CD4-positive, alpha-beta T cell (primary cell): Measurements from ENCODE around the gene ZNF536. TPM values are rescaled to one million over a fixed set of nuclear protein-coding genes. Genes with fewer than 3 reads are reported as not detected.

ENCODE experiments used
- ATAC-seq: fragments of 200-7000 bp; cut with Tn5 transposase; one replicate; pipeline ENCODE4 v1.10.0; 2022; ENCODE audit warnings: mild to moderate bottlenecking; ENCODE audit not compliant: poor library complexity
- CTCF ChIA-PET: fragments of 350-600 bp; sonication (Branson Sonifier 250); formaldehyde crosslinking; loops from one replicate; lab custom pipeline; 2021; ENCODE audit warnings: antibody characterized with exemption, inconsistent platforms; lab: Charles Lee
- POLR2A ChIA-PET: fragments of 350-600 bp; sonication (Branson Sonifier 250); formaldehyde crosslinking; loops from one replicate; lab custom pipeline; 2021; ENCODE audit warnings: antibody characterized with exemption, inconsistent platforms; lab: Charles Lee
- DNase-seq, 14 experiments: peaks; one replicate each; pipeline ENCODE4 v3.0.0-alpha.2; 2013 to 2020; ENCODE audit warnings: mixed read lengths in 2 of 14
- H3K27ac ChIP-seq, 2 donors: one replicate each; pipeline versions ENCODE4 v1.5.1 to v1.7.0; 2013; ENCODE audit warnings: low read length in 2 of 2, low read depth in 1 of 2, mild to moderate bottlenecking in 1 of 2
- H3K27me3 ChIP-seq, 2 experiments: 1 replicate in 1 of 2; 2 replicates in 1 of 2; pipeline versions ENCODE4 v1.6.1 to v1.7.0; 2013; ENCODE audit warnings: low read length in 2 of 2, control low read depth in 1 of 2, mild to moderate bottlenecking in 1 of 2, moderate library complexity in 1 of 2; ENCODE audit not compliant: insufficient read depth in 2 of 2, control insufficient read depth in 1 of 2
- H3K36me3 ChIP-seq: one replicate; pipeline ENCODE4 v1.6.1; 2013; ENCODE audit warnings: low read length, control low read depth; ENCODE audit not compliant: insufficient read depth
- H3K4me1 ChIP-seq: one replicate; pipeline ENCODE4 v1.6.1; 2013; ENCODE audit warnings: low read length, control low read depth; ENCODE audit not compliant: insufficient read depth
- H3K4me3 ChIP-seq: one replicate; pipeline ENCODE4 v1.5.1; 2013; ENCODE audit warnings: mild to moderate bottlenecking, low read length, moderate library complexity
- H3K9me3 ChIP-seq, 2 experiments: 1 replicate in 1 of 2; 2 replicates in 1 of 2; pipeline versions ENCODE4 v1.6.1 to v1.7.0; 2013; ENCODE audit warnings: low read length in 2 of 2, mild to moderate bottlenecking in 2 of 2, control low read depth in 1 of 2, moderate library complexity in 1 of 2; ENCODE audit not compliant: control insufficient read depth in 1 of 2, insufficient read depth in 1 of 2
- H3K27ac Mint-ChIP-seq: one replicate; pipeline ENCODE4 v1.8.0; 2020; ENCODE audit warnings: mixed read lengths
- H3K27me3 Mint-ChIP-seq: one replicate; pipeline ENCODE4 v1.8.0; 2021; ENCODE audit warnings: mixed read lengths
- H3K36me3 Mint-ChIP-seq: one replicate; pipeline ENCODE4 v1.8.0; 2021; ENCODE audit warnings: low read depth, mixed read lengths
- H3K4me1 Mint-ChIP-seq: one replicate; pipeline ENCODE4 v1.8.0; 2021; ENCODE audit warnings: low read depth, mixed read lengths
- H3K4me3 Mint-ChIP-seq: one replicate; pipeline ENCODE4 v1.8.0; 2020; ENCODE audit warnings: mild to moderate bottlenecking, mixed read lengths
- H3K9me3 Mint-ChIP-seq: one replicate; pipeline ENCODE4 v1.8.0; 2020; ENCODE audit warnings: mixed read lengths
- CTCF ChIP-seq: fragments of 200-600 bp; IDR thresholded peaks from one replicate; pipeline ENCODE4 v1.8.0; 2022; ENCODE audit warnings: antibody characterized with exemption, mild to moderate bottlenecking
- intact Hi-C, 2 experiments: fragments of 100-400 bp; cut with DNase I in 1 of 2; cut with micrococcal nuclease in 1 of 2; formaldehyde crosslinking; loops; one replicate each; pipeline versions ENCODE4 v1.15.1 to v1.9.0; 2023 to 2025; cut with DNase I, micrococcal nuclease
- total RNA-seq, 174 experiments: library from RNA in 2 of 174; stranded (reverse) in 2 of 174; gene quantifications; one replicate each; pipeline ENCODE4 v1.2.3 and lab custom pipeline; 2021 to 2026

The ZNF536 gene
- total RNA-seq, 2 experiments from 2014 or later: not detected

- POLR2A ChIA-PET: no interaction called here
- Mint-ChIP-seq H3K27me3 (peaks cover 5% of the 10 kb centered on the region), H3K9me3 (no peaks in the 10 kb centered on the region), H3K4me1 (no peaks in the 10 kb centered on the region), H3K4me3 (no peak overlapping the region), H3K36me3 (no peaks in the 10 kb centered on the region), H3K27ac (no peak overlapping the region)
- H3K27me3 ChIP-seq: no peaks in the 10 kb centered on the region
- no peaks in the 10 kb centered on the region for H3K36me3 ChIP-seq
- CTCF ChIA-PET: no interaction called here
- intact Hi-C loops: no loop called here
- peaks cover 0 to 13% of the 10 kb centered on the region in 2 experiments for H3K9me3 ChIP-seq
- H3K27ac ChIP-seq: no peak overlapping the region
- TF ChIP-seq CTCF: no peak
- ATAC-seq: no peak
- DNase-seq: no peak
- no peak overlapping the region for H3K4me3 ChIP-seq
- no peaks in the 10 kb centered on the region for H3K4me1 ChIP-seq
Observed at GRCh38 chr19:30332445-30333234, 39.5 kb upstream of the ZNF536 start.

- Mint-ChIP-seq H3K36me3 (no peaks in the 10 kb centered on the region), H3K9me3 (no peaks in the 10 kb centered on the region), H3K4me3 (no peak overlapping the region), H3K27ac (no peak overlapping the region), H3K27me3 (peaks cover 5% of the 10 kb centered on the region), H3K4me1 (no peaks in the 10 kb centered on the region)
- TF ChIP-seq CTCF: no peak
- no peak for DNase-seq
- ChIA-PET POLR2A (no interaction called here), CTCF (no interaction called here)
- Histone ChIP-seq H3K9me3 (peaks cover 0 to 13% of the 10 kb centered on the region in 2 experiments), H3K4me1 (no peaks in the 10 kb centered on the region), H3K27me3 (no peaks in the 10 kb centered on the region), H3K27ac (no peak overlapping the region), H3K36me3 (no peaks in the 10 kb centered on the region), H3K4me3 (no peak overlapping the region)
- intact Hi-C loops: no loop called here
- ATAC-seq: no peak
Observed at GRCh38 chr19:30333291-30334065, 38.7 kb upstream of the ZNF536 start.

- Histone ChIP-seq H3K4me3 (no peak overlapping the region), H3K36me3 (no peaks in the 10 kb centered on the region), H3K9me3 (peaks cover 0 to 25% of the 10 kb centered on the region in 2 experiments), H3K4me1 (no peaks in the 10 kb centered on the region), H3K27ac (no peak overlapping the region), H3K27me3 (peaks cover 0 to 5% of the 10 kb centered on the region in 2 experiments)
- ChIA-PET POLR2A (no interaction called here), CTCF (no interaction called here)
- DNase-seq (no peak), ATAC-seq (no peak)
- Mint-ChIP-seq H3K4me1 (no peaks in the 10 kb centered on the region), H3K27me3 (peaks cover 5% of the 10 kb centered on the region), H3K9me3 (no peaks in the 10 kb centered on the region), H3K36me3 (no peaks in the 10 kb centered on the region), H3K4me3 (no peak overlapping the region), H3K27ac (no peak overlapping the region)
- intact Hi-C loops: no loop called here
- no peak for TF ChIP-seq CTCF
Observed at GRCh38 chr19:30334841-30335240, 37.3 kb upstream of the ZNF536 start.
